DOHH2 (cell line): ENCODE data around the gene ACVR1B.

Experiments
- CTCF ChIP-seq: fragments of 200-600 bp; sonication (generic); IDR thresholded peaks from one replicate; pipeline ENCODE4 v1.5.1; 2014; ENCODE audit warnings: antibody characterized with exemption, mild to moderate bottlenecking, low read depth, low read length; ENCODE audit not compliant: poor library complexity, severe bottlenecking
- EZH2phosphoT487 ChIP-seq: fragments of 200-600 bp; sonication (generic); IDR thresholded peaks from 2 replicates; pipeline ENCODE4 v1.6.1; 2017; ENCODE audit warnings: borderline replicate concordance, mild to moderate bottlenecking, antibody characterized with exemption, low read length, moderate library complexity, mixed read lengths

GRCh38 chr12:52033446-52034140 is 82.1 kb downstream of the ACVR1B start:
- TF ChIP-seq CTCF (no peak), EZH2phosphoT487 (no peak)
